Endothelial cell of umbilical vein (primary cell): ENCODE results near the gene SV2C. TPM values are rescaled to one million over a fixed set of nuclear protein-coding genes. Genes with fewer than 3 reads are reported as not detected.

ENCODE experiments used
- BruUV-seq: library from RNA; stranded (reverse); fragments of 400-500 nt; replicated peaks from 2 replicates; lab custom pipeline; 2021; lab: Mats Ljungman, UMichigan
- CTCF ChIA-PET: fragments of 300-600, 350-600 bp; sonication (Branson Sonifier 250); formaldehyde crosslinking; loops from one replicate; lab custom pipeline; 2021; ENCODE audit warnings: antibody characterized with exemption, inconsistent platforms; lab: Charles Lee
- POLR2A ChIA-PET: fragments of 300-600, 350-600 bp; sonication (Branson Sonifier 250); formaldehyde crosslinking; loops from one replicate; lab custom pipeline; 2021; ENCODE audit warnings: antibody characterized with exemption, inconsistent platforms; lab: Charles Lee
- DNase-seq: peaks from one replicate; pipeline ENCODE4 v3.0.0-alpha.2; 2011; ENCODE audit warnings: low read depth, low spot score
- FAIRE-seq: peaks from 2 replicates; lab custom pipeline; 2011; peaks lifted over from hg19 to GRCh38; lab: Jason Lieb, UNC
- H2AFZ ChIP-seq: 2 replicates; pipeline ENCODE4 v1.6.0; 2012; ENCODE audit warnings: low read depth, low read length, control low read depth, inconsistent platforms
- H3K27ac ChIP-seq: 2 replicates; pipeline ENCODE4 v1.5.1; 2011; ENCODE audit warnings: low read depth, mild to moderate bottlenecking, control low read depth, low read length, moderate library complexity; ENCODE audit not compliant: insufficient read depth
- H3K27me3 ChIP-seq, 2 experiments: 2 replicates each; pipeline versions ENCODE4 v1.6.0 to v1.6.1; 2011; ENCODE audit warnings: low read length in 2 of 2, mixed read lengths in 1 of 2; ENCODE audit not compliant: control insufficient read depth in 2 of 2, insufficient read depth in 2 of 2
- H3K36me3 ChIP-seq, 2 experiments: 2 replicates in 1 of 2; 3 replicates in 1 of 2; pipeline ENCODE4 v1.5.1; 2011; ENCODE audit warnings: low read length in 2 of 2, mild to moderate bottlenecking in 1 of 2, moderate library complexity in 1 of 2; ENCODE audit not compliant: control insufficient read depth in 2 of 2, insufficient read depth in 2 of 2; ENCODE audit errors: extremely low read depth in 1 of 2
- H3K4me1 ChIP-seq: 3 replicates; pipeline ENCODE4 v1.5.1; 2011; ENCODE audit warnings: mild to moderate bottlenecking, low read length; ENCODE audit not compliant: control insufficient read depth, insufficient read depth; ENCODE audit errors: extremely low read depth
- H3K4me2 ChIP-seq: 2 replicates; pipeline ENCODE4 v1.6.1; 2011; ENCODE audit warnings: low read length, control low read depth, mixed read lengths; ENCODE audit not compliant: insufficient read depth
- H3K4me3 ChIP-seq, 3 experiments: fragments of 200-600 bp in 1 of 3; sonication (generic), shearing (Covaris generic) in 1 of 3; replicated peaks in 1 of 3; 2 replicates each; pipeline ENCODE4 v1.5.1; 2011 to 2016; ENCODE audit warnings: control low read depth in 3 of 3, low read length in 3 of 3, mild to moderate bottlenecking in 2 of 3, inconsistent platforms in 1 of 3, low read depth in 1 of 3, moderate library complexity in 1 of 3; ENCODE audit not compliant: insufficient read depth in 1 of 3
- H3K79me2 ChIP-seq: 2 replicates; pipeline ENCODE4 v1.6.0; 2012; ENCODE audit warnings: low read length, inconsistent platforms; ENCODE audit not compliant: control insufficient read depth, insufficient read depth
- H3K9ac ChIP-seq: replicated peaks from 2 replicates; pipeline ENCODE3; 2011; ENCODE audit warnings: low read length, control low read depth; ENCODE audit not compliant: insufficient read depth; ENCODE audit errors: extremely low read depth
- H3K9me1 ChIP-seq: replicated peaks from 3 replicates; pipeline ENCODE4 v1.6.0; 2011; ENCODE audit warnings: mild to moderate bottlenecking, low read length; ENCODE audit not compliant: control insufficient read depth, insufficient read depth; ENCODE audit errors: extremely low read depth
- H3K9me3 ChIP-seq: replicated peaks from 2 replicates; pipeline ENCODE4 v1.5.1; 2012; ENCODE audit warnings: low read length, inconsistent platforms; ENCODE audit not compliant: control insufficient read depth, insufficient read depth
- H4K20me1 ChIP-seq: replicated peaks from 2 replicates; pipeline ENCODE3; 2011; ENCODE audit warnings: mild to moderate bottlenecking, low read length; ENCODE audit not compliant: control insufficient read depth, insufficient read depth; ENCODE audit errors: extremely low read depth
- CTCF ChIP-seq, 2 donors: IDR thresholded peaks; 1 replicate in 1 of 2; 2 replicates in 1 of 2; pipeline ENCODE4 v1.5.1; 2011; ENCODE audit warnings: low read length in 2 of 2, mild to moderate bottlenecking in 2 of 2, moderate library complexity in 2 of 2, control low read depth in 1 of 2, inconsistent platforms in 1 of 2, low read depth in 1 of 2; ENCODE audit not compliant: insufficient read depth in 1 of 2; ENCODE audit errors: extremely low read depth in 1 of 2
- EZH2 ChIP-seq: IDR thresholded peaks from 2 replicates; pipeline ENCODE4 v1.6.1; 2012; ENCODE audit warnings: borderline replicate concordance, low read depth, mild to moderate bottlenecking, moderate library complexity, low read length, inconsistent platforms; ENCODE audit not compliant: severe bottlenecking
- FOS ChIP-seq: IDR thresholded peaks from 2 replicates; pipeline ENCODE4 v1.6.1; 2011; ENCODE audit warnings: mild to moderate bottlenecking, low read length, moderate library complexity, borderline replicate concordance; ENCODE audit not compliant: insufficient read depth
- GATA2 ChIP-seq: IDR thresholded peaks from 2 replicates; pipeline ENCODE4 v1.7.0; 2011; ENCODE audit warnings: low read depth, mild to moderate bottlenecking, moderate library complexity, mixed read lengths, low read length; ENCODE audit not compliant: insufficient read length, insufficient read depth
- JUN ChIP-seq: IDR thresholded peaks from 2 replicates; pipeline ENCODE4 v1.6.1; 2011; ENCODE audit warnings: borderline replicate concordance, low read depth; ENCODE audit not compliant: insufficient read length, insufficient read depth
- MAX ChIP-seq: IDR thresholded peaks from 2 replicates; pipeline ENCODE4 v1.6.1; 2011; ENCODE audit not compliant: insufficient read depth, insufficient read length
- MYC ChIP-seq: IDR thresholded peaks from one replicate; pipeline ENCODE4 v1.6.1; 2011; ENCODE audit warnings: mild to moderate bottlenecking, low read depth, low read length
- POLR2A ChIP-seq: IDR thresholded peaks from 2 replicates; pipeline ENCODE4 v1.6.1; 2012; ENCODE audit warnings: low read depth, mild to moderate bottlenecking, control low read depth, low read length
- POLR2AphosphoS5 ChIP-seq: IDR thresholded peaks from 2 replicates; pipeline ENCODE4 v1.6.1; 2012; ENCODE audit warnings: low read depth, mild to moderate bottlenecking, control low read depth, low read length, moderate library complexity; ENCODE audit not compliant: insufficient read depth
- dilution Hi-C: fragments of 300-500 bp; cut with MboI; formaldehyde crosslinking; loops from one replicate; pipeline ENCODE4 v1.15.0; 2019; ENCODE audit warnings: low sequenced_read_pairs; ENCODE audit not compliant: extremely low pct_ligation_motif_present
- intact Hi-C: fragments of 100-400 bp; cut with micrococcal nuclease; formaldehyde crosslinking; loops from one replicate; pipeline ENCODE4 v1.10.0; 2022
- polyA plus RNA-seq, 4 experiments: library from polyadenylated mRNA; depleted of rRNA in 3 of 4; stranded (reverse) in 3 of 4; unstranded in 1 of 4; fragments of >200 nt; gene quantifications; 2 replicates each; pipeline versions ENCODE4 v1.2.1 to v1.2.3, GENCODE V29; 2011 to 2012; ENCODE audit warnings: missing spikeins in 1 of 4
- total RNA-seq: library from RNA; stranded (reverse); gene quantifications from 2 replicates; pipeline ENCODE4 v1.2.3, GENCODE V29; 2021

The SV2C gene
- total and polyA plus RNA-seq, 2 donors (not counting 3 experiments of a cell fraction or from before 2014, with no cell fraction given): not detected

GRCh38 chr5:76384189-76384588 lies 301.0 kb downstream of the SV2C start:
- Histone ChIP-seq H3K9me1 (no peaks in the 10 kb centered on the region), H3K9ac (no peak overlapping the region), H3K36me3 (no peaks in the 10 kb centered on the region), H3K9me3 (no peaks in the 10 kb centered on the region), H3K4me2 (no peak overlapping the region), H2AFZ (no peak overlapping the region), H3K27ac (no peak overlapping the region), H3K79me2 (no peaks in the 10 kb centered on the region), H3K4me3 (no peak overlapping the region), H3K4me1 (no peaks in the 10 kb centered on the region), H3K27me3 (no peaks in the 10 kb centered on the region), H4K20me1 (no peaks in the 10 kb centered on the region)
- dilution Hi-C loops: no loop called here
- POLR2A ChIA-PET: no interaction called here
- FAIRE-seq: no peak
- TF ChIP-seq POLR2AphosphoS5: no peak
- no peak for TF ChIP-seq JUN
- TF ChIP-seq MYC: no peak
- TF ChIP-seq POLR2A: no peak
- intact Hi-C loops: no loop called here
- DNase-seq: no peak
- BruUV-seq: no TSS peak
- CTCF ChIA-PET: no interaction called here

GRCh38 chr5:76384705-76385104 lies 301.5 kb downstream of the SV2C start:
- TF ChIP-seq POLR2AphosphoS5 (no peak), EZH2 (no peak), CTCF (IDR thresholded peaks at IDR 0.05; ENCODE audit: extremely low read depth in 1 of 2, insufficient read depth in 1 of 2, low read depth in 1 of 2, low read length in 2 of 2) (no peak), JUN (no peak), MYC (no peak), FOS (no peak), MAX (no peak), POLR2A (no peak), GATA2 (no peak)
- Histone ChIP-seq H3K27me3 (no peaks in the 10 kb centered on the region), H3K79me2 (no peaks in the 10 kb centered on the region), H3K4me2 (no peak overlapping the region), H3K9ac (no peak overlapping the region), H3K27ac (no peak overlapping the region), H3K9me3 (no peaks in the 10 kb centered on the region), H3K36me3 (no peaks in the 10 kb centered on the region), H2AFZ (no peak overlapping the region), H3K9me1 (no peaks in the 10 kb centered on the region), H3K4me3 (no peak overlapping the region), H4K20me1 (no peaks in the 10 kb centered on the region), H3K4me1 (no peaks in the 10 kb centered on the region)
- dilution Hi-C loops (no loop called here), intact Hi-C loops (no loop called here)
- ChIA-PET CTCF (no interaction called here), POLR2A (no interaction called here)
- no TSS peak for BruUV-seq
- DNase-seq: no peak
- FAIRE-seq: no peak
